ENCODE results near the gene ELMO1. TPM values are rescaled to one million over a fixed set of nuclear protein-coding genes. Genes with fewer than 3 reads are reported as not detected.

ELMO1 gene
- total and polyA plus RNA-seq, 4 donors, result 29.2 to 98.3 (median 86.8) TPM

GRCh38 chr7:37282927-37283326 lies 165.7 kb downstream of the ELMO1 start:
- peaks cover 10% of the 10 kb centered on the region for H3K4me1 ChIP-seq (ENCODE audit: control insufficient read depth, insufficient read depth, low read length)
- no peak overlapping the region for H3K27ac ChIP-seq (ENCODE audit: low read depth, low read length)
- H3K27me3 ChIP-seq (ENCODE audit: control insufficient read depth, insufficient read depth, low read length), result no peaks in the 10 kb centered on the region
- DNase-seq (ENCODE audit: low read depth in 4 of 6, low spot score in 6 of 6), result no peak
- no peak overlapping the region for H3K4me3 ChIP-seq (ENCODE audit: low read depth, low read length)
- no CpG with 5 or more reads among the region's 3 CpGs for WGBS (ENCODE audit: insufficient coverage)
- no peaks in the 10 kb centered on the region for H3K9me3 ChIP-seq (ENCODE audit: control insufficient read depth, insufficient read depth, low read length)
- no peaks in the 10 kb centered on the region for H3K36me3 ChIP-seq (ENCODE audit: control insufficient read depth, insufficient read depth, low read length)

GRCh38 chr7:37282093-37282444 lies 166.6 kb downstream of the ELMO1 start:
- Histone ChIP-seq H3K27me3 (ENCODE audit: control insufficient read depth, insufficient read depth, low read length) (no peaks in the 10 kb centered on the region), H3K4me1 (ENCODE audit: control insufficient read depth, insufficient read depth, low read length) (peaks cover 10% of the 10 kb centered on the region), H3K27ac (ENCODE audit: low read depth, low read length) (peak overlapping the region; percentile 15), H3K9me3 (ENCODE audit: control insufficient read depth, insufficient read depth, low read length) (no peaks in the 10 kb centered on the region), H3K4me3 (ENCODE audit: low read depth, low read length) (no peak overlapping the region), H3K36me3 (ENCODE audit: control insufficient read depth, insufficient read depth, low read length) (no peaks in the 10 kb centered on the region)
- DNase-seq (ENCODE audit: low read depth in 4 of 6, low spot score in 6 of 6), result no peak
- 29% methylated on average over 1 of the region's 4 CpGs for WGBS (ENCODE audit: insufficient coverage)

GRCh38 chr7:37281368-37282092 lies 167.1 kb downstream of the ELMO1 start:
- Histone ChIP-seq H3K36me3 (ENCODE audit: control insufficient read depth, insufficient read depth, low read length) (no peaks in the 10 kb centered on the region), H3K27ac (ENCODE audit: low read depth, low read length) (no peak overlapping the region), H3K27me3 (ENCODE audit: control insufficient read depth, insufficient read depth, low read length) (no peaks in the 10 kb centered on the region), H3K4me1 (ENCODE audit: control insufficient read depth, insufficient read depth, low read length) (peaks cover 7% of the 10 kb centered on the region), H3K4me3 (ENCODE audit: low read depth, low read length) (no peak overlapping the region), H3K9me3 (ENCODE audit: control insufficient read depth, insufficient read depth, low read length) (no peaks in the 10 kb centered on the region)
- DNase-seq (ENCODE audit: low read depth in 4 of 6, low spot score in 6 of 6), result peak in 2 of 6 donors; percentile 74 to 76
- WGBS (ENCODE audit: insufficient coverage), result 64% methylated on average over 2 of the region's 5 CpGs

DNA sequence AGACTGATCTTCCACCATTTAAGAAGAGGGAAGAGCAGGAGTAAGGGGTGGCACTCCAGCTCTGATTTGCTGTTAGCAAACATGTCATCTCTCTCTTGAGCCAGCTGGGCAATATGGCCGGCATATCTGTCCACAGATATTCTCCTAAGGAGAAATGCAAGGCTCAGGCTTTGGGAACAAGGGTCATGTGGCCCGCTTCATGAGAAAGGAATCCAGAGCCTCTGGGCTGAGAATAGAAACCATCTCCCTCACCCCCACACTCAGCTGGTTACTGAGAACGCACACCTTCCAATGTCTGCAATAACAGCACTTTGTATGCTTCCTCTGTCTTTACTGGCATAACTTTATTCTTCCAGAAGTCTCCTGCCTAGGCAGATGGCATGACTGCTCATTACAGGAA lies 171.2 kb downstream of the ELMO1 start:
- DNase-seq (ENCODE audit: low read depth in 4 of 6, low spot score in 6 of 6), result no peak
- Histone ChIP-seq H3K4me1 (ENCODE audit: control insufficient read depth, insufficient read depth, low read length) (peaks cover 4% of the 10 kb centered on the region), H3K27me3 (ENCODE audit: control insufficient read depth, insufficient read depth, low read length) (no peaks in the 10 kb centered on the region), H3K9me3 (ENCODE audit: control insufficient read depth, insufficient read depth, low read length) (no peaks in the 10 kb centered on the region), H3K4me3 (ENCODE audit: low read depth, low read length) (no peak overlapping the region), H3K36me3 (ENCODE audit: control insufficient read depth, insufficient read depth, low read length) (no peaks in the 10 kb centered on the region), H3K27ac (ENCODE audit: low read depth, low read length) (no peak overlapping the region)
- 100% methylated on average over 3 of the region's 3 CpGs for WGBS (ENCODE audit: insufficient coverage)

GRCh38 chr7:37275078-37275710 lies 173.5 kb downstream of the ELMO1 start:
- H3K36me3 ChIP-seq (ENCODE audit: control insufficient read depth, insufficient read depth, low read length), result no peaks in the 10 kb centered on the region
- DNase-seq (ENCODE audit: low read depth in 4 of 6, low spot score in 6 of 6), result no peak
- no peak overlapping the region for H3K27ac ChIP-seq (ENCODE audit: low read depth, low read length)
- H3K4me3 ChIP-seq (ENCODE audit: low read depth, low read length), result no peak overlapping the region
- H3K4me1 ChIP-seq (ENCODE audit: control insufficient read depth, insufficient read depth, low read length), result no peaks in the 10 kb centered on the region
- H3K27me3 ChIP-seq (ENCODE audit: control insufficient read depth, insufficient read depth, low read length), result no peaks in the 10 kb centered on the region
- WGBS (ENCODE audit: insufficient coverage), result 40% methylated on average over 2 of the region's 5 CpGs
- no peaks in the 10 kb centered on the region for H3K9me3 ChIP-seq (ENCODE audit: control insufficient read depth, insufficient read depth, low read length)

DNA sequence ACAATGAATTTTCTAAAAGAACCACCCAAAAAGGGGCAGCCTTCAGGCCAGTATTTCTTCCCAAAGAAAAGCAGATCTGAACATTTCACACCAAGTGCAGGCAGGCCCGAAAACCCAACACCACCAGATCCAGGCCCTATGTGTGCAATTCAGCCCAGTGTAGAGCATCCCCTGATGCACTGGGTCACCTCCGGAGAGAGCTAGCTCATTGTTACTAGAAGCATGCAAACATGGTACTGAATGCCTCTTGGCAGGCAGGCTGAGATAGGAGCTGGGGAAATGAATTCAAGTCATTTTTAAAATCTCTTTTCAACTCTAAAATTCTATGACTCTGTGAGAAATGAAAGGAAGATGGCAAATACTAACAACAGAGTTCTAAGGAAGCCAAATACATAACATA lies 174.8 kb downstream of the ELMO1 start:
- no peak for DNase-seq (ENCODE audit: low read depth in 4 of 6, low spot score in 6 of 6)
- Histone ChIP-seq H3K27me3 (ENCODE audit: control insufficient read depth, insufficient read depth, low read length) (no peaks in the 10 kb centered on the region), H3K9me3 (ENCODE audit: control insufficient read depth, insufficient read depth, low read length) (no peaks in the 10 kb centered on the region), H3K27ac (ENCODE audit: low read depth, low read length) (no peak overlapping the region), H3K36me3 (ENCODE audit: control insufficient read depth, insufficient read depth, low read length) (no peaks in the 10 kb centered on the region), H3K4me3 (ENCODE audit: low read depth, low read length) (no peak overlapping the region), H3K4me1 (ENCODE audit: control insufficient read depth, insufficient read depth, low read length) (no peaks in the 10 kb centered on the region)
- WGBS (ENCODE audit: insufficient coverage), result 86% methylated on average over 1 of the region's 2 CpGs

DNA sequence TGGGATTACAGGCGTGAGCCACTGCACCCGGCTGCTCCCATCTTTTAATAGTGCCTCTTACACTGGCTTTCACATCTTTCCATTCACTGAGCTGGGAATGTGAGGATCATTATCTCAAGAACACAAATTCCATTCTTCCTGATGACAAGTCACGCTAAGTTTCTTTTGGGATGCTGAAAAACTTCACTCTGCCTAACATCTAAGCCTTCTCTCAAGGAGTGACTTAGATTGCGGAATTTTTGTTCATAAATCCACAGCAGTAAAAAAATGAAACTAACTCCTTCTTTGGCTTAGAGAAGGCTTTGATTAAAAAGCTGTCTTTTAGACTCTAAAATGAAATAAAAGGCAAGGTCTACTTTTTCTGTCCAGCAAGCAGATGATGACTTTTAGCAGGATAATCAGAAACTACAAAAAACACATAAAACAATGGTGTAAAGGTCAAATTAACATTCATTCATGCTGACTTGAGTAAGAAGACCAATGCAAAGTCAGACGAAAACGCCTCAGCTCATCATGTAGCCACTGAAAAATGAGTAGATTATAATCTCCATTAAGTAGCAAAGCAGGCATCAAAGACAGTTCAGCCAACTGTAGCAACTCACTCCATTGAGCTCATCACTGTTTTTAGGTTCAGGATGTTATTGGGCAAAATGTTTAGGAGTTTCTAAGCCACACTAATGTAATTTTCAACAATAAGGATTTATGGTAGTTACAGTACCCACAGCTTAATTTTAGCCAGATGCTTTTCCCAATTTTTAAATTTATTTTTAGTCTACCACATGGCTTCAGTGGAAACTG lies 178.8 kb downstream of the ELMO1 start:
- no peaks in the 10 kb centered on the region for H3K27me3 ChIP-seq (ENCODE audit: control insufficient read depth, insufficient read depth, low read length)
- no peaks in the 10 kb centered on the region for H3K4me1 ChIP-seq (ENCODE audit: control insufficient read depth, insufficient read depth, low read length)
- no peak overlapping the region for H3K27ac ChIP-seq (ENCODE audit: low read depth, low read length)
- H3K9me3 ChIP-seq (ENCODE audit: control insufficient read depth, insufficient read depth, low read length), result no peaks in the 10 kb centered on the region
- no peaks in the 10 kb centered on the region for H3K36me3 ChIP-seq (ENCODE audit: control insufficient read depth, insufficient read depth, low read length)
- DNase-seq (ENCODE audit: low read depth in 4 of 6, low spot score in 6 of 6), result no peak
- no peak overlapping the region for H3K4me3 ChIP-seq (ENCODE audit: low read depth, low read length)
- WGBS (ENCODE audit: insufficient coverage), result 60% methylated on average over 1 of the region's 6 CpGs

DNA sequence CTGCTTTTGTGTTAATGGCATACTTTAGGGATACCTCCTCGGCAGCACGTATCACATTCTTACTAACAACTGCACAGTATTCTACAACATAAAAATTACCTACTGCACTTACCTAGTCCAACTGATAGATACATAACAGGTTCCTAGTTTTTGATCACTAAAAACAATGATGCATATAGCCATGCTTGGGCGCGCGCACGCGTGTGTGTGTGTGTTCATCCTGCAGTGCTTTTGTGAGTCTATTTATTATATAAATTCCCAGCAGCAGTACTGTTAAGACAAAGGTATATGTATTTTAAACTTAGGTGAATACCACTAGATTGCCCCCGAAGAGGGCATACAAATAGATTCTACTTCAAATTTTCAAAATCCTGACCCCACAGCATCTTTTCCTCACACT lies 181.4 kb downstream of the ELMO1 start:
- Histone ChIP-seq H3K27me3 (ENCODE audit: control insufficient read depth, insufficient read depth, low read length) (no peaks in the 10 kb centered on the region), H3K4me1 (ENCODE audit: control insufficient read depth, insufficient read depth, low read length) (no peaks in the 10 kb centered on the region), H3K27ac (ENCODE audit: low read depth, low read length) (no peak overlapping the region), H3K4me3 (ENCODE audit: low read depth, low read length) (no peak overlapping the region), H3K9me3 (ENCODE audit: control insufficient read depth, insufficient read depth, low read length) (no peaks in the 10 kb centered on the region), H3K36me3 (ENCODE audit: control insufficient read depth, insufficient read depth, low read length) (no peaks in the 10 kb centered on the region)
- 80% methylated on average over 1 of the region's 8 CpGs for WGBS (ENCODE audit: insufficient coverage)
- DNase-seq (ENCODE audit: low read depth in 4 of 6, low spot score in 6 of 6), result no peak

- no peak overlapping the region for H3K27ac ChIP-seq (ENCODE audit: low read depth, low read length)
- no peaks in the 10 kb centered on the region for H3K27me3 ChIP-seq (ENCODE audit: control insufficient read depth, insufficient read depth, low read length)
- DNase-seq (ENCODE audit: low read depth in 4 of 6, low spot score in 6 of 6), result no peak
- no peak overlapping the region for H3K4me3 ChIP-seq (ENCODE audit: low read depth, low read length)
- no peaks in the 10 kb centered on the region for H3K36me3 ChIP-seq (ENCODE audit: control insufficient read depth, insufficient read depth, low read length)
- H3K4me1 ChIP-seq (ENCODE audit: control insufficient read depth, insufficient read depth, low read length), result no peaks in the 10 kb centered on the region
- WGBS (ENCODE audit: insufficient coverage), result 88% methylated on average over 4 of the region's 7 CpGs
- no peaks in the 10 kb centered on the region for H3K9me3 ChIP-seq (ENCODE audit: control insufficient read depth, insufficient read depth, low read length)
Observed at GRCh38 chr7:37265876-37266275, 182.8 kb downstream of the ELMO1 start.
